Measurements from ENCODE around the gene OPHN1.

GRCh38 chrX:68372665-68373064 lies 60.6 kb downstream of the OPHN1 start:
- TF ChIP-seq EP300 (IDR thresholded peaks at IDR 0.05; ENCODE audit: low read depth in 2 of 2, low read length in 2 of 2) (no peak), EP300 (CRISPR knock-in tag; IDR thresholded peaks at IDR 0.05; ENCODE audit: borderline replicate concordance) (no peak), RAD21 (CRISPR knock-in tag; IDR thresholded peaks at IDR 0.05) (no peak), NONO (IDR thresholded peaks at IDR 0.05) (no peak), NONO (CRISPR knock-in tag; conservative IDR thresholded peaks at IDR 0.05) (no peak), ZNF232 (CRISPR knock-in tag; IDR thresholded peaks at IDR 0.05; ENCODE audit: borderline replicate concordance) (no peak), ZNF10 (CRISPR knock-in tag; IDR thresholded peaks at IDR 0.05; ENCODE audit: borderline replicate concordance, low read depth) (no peak), SUZ12 (IDR thresholded peaks at IDR 0.05; ENCODE audit: low read depth, low read length) (no peak), CHD2 (IDR thresholded peaks at IDR 0.05; ENCODE audit: low read depth, low read length) (no peak), ATM (IDR thresholded peaks at IDR 0.05; ENCODE audit: borderline replicate concordance) (no peak), LBX2 (CRISPR knock-in tag; IDR thresholded peaks at IDR 0.05; ENCODE audit: borderline replicate concordance) (no peak)

Measured in HepG2 (cell line).